ACHN (cell line): ENCODE data around the gene NIN.
"Not testable (repeated sequence)": the region's sequence is repeated elsewhere in the genome, so short reads cannot be mapped to it uniquely, and the experiment has no call there.

Experiments
- DNase-seq: peaks from one replicate; pipeline ENCODE4 v3.0.0-alpha.2; 2015
- in situ Hi-C: cut with HindIII; loops from 2 replicates; pipeline ENCODE4 v1.10.0; 2017; ENCODE audit warnings: low sequenced_read_pairs, low pct_ligation_motif_present, low pct_unique_long_range_greater_than_20kb

The NIN gene

GRCh38 chr14:50694260-50694659 lies 136.7 kb downstream of the NIN start:
- DNase-seq, in situ Hi-C loops: not testable (repeated sequence)

DNA sequence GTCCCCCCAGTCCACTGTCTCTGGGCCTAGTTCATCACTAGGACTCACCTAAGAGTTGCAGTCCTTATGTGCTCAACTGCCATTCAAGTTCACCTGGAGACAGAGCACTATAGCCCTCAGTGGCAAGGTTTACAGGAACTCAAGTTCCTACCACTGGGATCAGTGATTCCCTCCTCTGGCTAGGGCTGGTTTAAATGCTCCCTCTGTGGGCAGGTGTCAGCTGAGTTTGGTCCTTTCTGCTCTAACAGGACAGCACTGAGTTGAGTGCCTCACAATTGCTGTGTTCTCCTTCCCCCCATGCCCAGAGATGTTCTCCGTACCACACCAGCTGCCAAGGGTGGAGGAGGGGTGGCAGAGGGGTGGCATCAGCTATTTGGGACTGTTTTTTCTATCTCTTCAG lies 142.1 kb downstream of the NIN start:
- in situ Hi-C loops, result no loop called here
- DNase-seq, result no peak

- in situ Hi-C loops, result no loop called here
- no peak for DNase-seq
These were observed 151.3 kb downstream of the NIN start for GRCh38 chr14:50679674-50680073.

- DNase-seq, result no peak
- in situ Hi-C loops, result no loop called here
These were observed 152.8 kb downstream of the NIN start for GRCh38 chr14:50678163-50678562.

DNA sequence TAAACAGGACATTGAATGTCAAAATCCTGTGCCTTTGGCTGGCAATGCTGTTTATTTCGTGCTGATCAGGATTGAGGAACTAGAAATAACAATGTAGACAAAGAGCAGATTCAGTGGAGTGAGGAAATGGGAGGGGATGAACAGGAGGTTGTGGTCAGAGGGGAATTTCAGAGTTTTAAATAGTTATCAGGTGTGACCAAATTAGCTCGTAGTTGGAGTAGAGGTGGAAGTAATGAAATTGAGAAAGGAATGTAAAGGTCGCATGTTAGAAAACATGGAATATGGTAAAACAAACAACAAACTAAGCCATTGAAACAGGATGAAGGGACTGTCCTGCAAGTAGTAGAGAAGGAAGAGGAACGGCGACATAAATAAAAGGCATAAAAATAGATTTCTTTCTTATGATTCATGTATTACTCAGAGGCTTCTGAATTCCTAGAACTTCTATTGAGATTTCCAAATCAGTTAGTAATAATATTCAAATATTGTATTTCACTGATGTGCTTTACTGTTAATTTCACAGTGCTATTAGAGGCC lies 153.4 kb downstream of the NIN start:
- no peak for DNase-seq
- in situ Hi-C loops, result no loop called here

- in situ Hi-C loops, result no loop called here
- DNase-seq, result no peak
These were observed 154.0 kb downstream of the NIN start for GRCh38 chr14:50676814-50677516.

DNA sequence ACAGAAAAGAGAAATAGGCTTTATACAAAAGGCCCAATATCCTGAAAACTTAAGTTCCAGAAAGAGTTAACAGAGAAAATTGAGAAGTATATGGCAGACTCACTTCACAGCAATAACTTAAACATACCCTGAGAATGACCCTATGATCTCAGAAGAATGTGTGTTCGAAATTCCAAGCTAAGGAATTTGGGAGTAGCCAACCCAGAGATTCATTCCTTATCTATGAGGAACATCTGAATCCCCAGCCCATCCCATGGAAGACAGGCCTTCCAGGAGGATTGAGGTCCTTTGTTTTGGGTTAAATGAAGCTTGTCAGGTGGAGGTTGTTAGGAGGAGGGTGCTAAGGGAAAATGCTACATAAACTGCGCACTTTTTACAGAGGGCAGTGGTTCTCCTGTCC lies 155.4 kb downstream of the NIN start:
- in situ Hi-C loops, result no loop called here
- no peak for DNase-seq

DNA sequence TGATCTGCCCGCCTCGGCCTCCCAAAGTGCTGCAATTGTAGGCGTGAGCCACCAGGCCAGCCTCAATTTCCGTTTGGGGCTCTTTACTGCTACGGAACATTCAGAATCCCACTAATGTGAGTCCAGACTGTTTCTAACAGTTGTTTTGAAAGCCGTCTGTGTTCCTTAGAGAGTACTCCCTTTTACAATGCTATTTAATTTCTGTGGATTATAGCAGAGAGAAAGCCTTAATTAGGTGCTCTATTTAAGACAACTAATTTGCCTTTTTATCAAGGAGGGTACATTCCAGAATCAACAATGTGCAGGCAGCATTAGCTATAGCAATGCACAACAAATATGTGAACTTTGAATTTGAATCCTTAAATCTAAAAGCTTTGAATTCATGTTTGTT lies 160.1 kb downstream of the NIN start:
- in situ Hi-C loops, result no loop called here
- no peak for DNase-seq

DNA sequence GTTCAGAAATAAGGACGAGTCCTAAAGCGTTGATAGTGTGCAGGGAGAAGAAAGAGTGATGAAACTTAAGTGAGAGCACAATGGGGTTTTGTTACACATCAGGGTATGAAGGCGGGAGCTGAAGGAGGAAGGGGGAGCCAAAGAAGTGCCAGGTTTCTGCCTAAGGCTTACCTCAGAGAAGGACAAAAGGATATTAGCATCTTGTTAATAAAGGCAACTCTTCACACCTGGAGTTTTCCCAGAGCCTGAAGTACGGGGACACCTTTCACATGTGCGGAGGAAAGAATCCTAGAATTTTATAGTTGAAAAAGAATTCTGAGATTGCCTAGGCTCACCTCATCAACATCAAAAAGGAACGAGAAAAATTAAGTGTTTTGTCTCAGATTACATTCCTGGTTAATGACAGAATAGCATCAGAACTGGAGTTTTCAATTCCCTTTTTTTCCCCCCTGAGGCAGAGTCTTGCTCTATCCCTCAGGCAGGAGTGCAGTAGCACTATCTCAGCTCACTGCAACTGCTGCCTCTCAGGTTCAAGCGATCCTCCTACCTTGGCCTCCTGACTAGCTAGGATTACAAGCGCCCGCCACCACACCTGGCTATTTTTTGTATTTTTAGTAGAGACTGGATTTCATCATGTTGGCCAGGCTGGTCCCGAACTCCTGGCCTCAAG lies 160.6 kb downstream of the NIN start:
- DNase-seq, result no peak
- in situ Hi-C loops, result no loop called here
